IPS-15b (cell line): ENCODE measurements around the gene ROCK2.

Experiments used
- H3K27me3 ChIP-seq: one replicate; pipeline ENCODE4 v1.6.1; 2013; ENCODE audit warnings: low read length; ENCODE audit not compliant: control insufficient read depth, insufficient read depth
- H3K36me3 ChIP-seq: one replicate; pipeline ENCODE4 v1.6.1; 2013; ENCODE audit warnings: low read length; ENCODE audit not compliant: control insufficient read depth, insufficient read depth
- H3K4me1 ChIP-seq: one replicate; pipeline ENCODE4 v1.6.1; 2013; ENCODE audit warnings: mild to moderate bottlenecking, low read length; ENCODE audit not compliant: control insufficient read depth, insufficient read depth
- H3K4me3 ChIP-seq: one replicate; pipeline ENCODE4 v1.5.1; 2013; ENCODE audit warnings: low read depth, low read length
- H3K9ac ChIP-seq: one replicate; pipeline ENCODE4 v1.6.1; 2013; ENCODE audit warnings: low read depth, mild to moderate bottlenecking, low read length
- H3K9me3 ChIP-seq: one replicate; pipeline ENCODE4 v1.6.1; 2013; ENCODE audit warnings: mild to moderate bottlenecking, low read length; ENCODE audit not compliant: control insufficient read depth, insufficient read depth

ROCK2 gene

DNA sequence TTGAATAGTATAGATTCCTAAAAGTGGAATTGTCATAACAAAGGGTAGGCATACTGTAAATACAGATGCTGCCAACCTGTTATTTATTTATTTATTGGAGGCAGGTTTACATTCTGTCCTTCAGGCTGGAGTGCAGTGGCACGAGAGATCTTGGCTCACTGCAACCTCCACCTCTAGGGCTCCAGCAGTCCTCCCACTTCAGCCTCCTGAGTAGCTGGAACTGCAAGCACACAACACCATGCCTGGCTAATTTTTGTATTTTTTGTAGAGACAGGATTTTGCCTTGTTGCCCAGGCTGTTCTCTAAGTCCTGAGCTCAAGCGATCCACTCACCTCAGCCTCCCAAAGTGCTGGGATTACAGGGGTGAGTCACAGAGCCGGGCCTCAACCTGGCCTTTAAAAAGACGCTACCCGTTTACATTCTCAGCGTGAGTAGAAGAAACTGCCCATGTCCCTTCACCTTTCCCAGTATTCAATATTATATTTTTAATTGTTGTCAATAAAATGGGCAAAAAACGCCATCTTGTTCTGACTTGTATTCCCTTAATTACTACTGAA lies 3.0 kb upstream of the ROCK2 start:
- Histone ChIP-seq H3K36me3 (no peaks in the 10 kb centered on the region), H3K4me1 (peaks cover 9% of the 10 kb centered on the region), H3K9me3 (no peaks in the 10 kb centered on the region), H3K9ac (no peak overlapping the region), H3K27me3 (no peaks in the 10 kb centered on the region), H3K4me3 (no peak overlapping the region)

DNA sequence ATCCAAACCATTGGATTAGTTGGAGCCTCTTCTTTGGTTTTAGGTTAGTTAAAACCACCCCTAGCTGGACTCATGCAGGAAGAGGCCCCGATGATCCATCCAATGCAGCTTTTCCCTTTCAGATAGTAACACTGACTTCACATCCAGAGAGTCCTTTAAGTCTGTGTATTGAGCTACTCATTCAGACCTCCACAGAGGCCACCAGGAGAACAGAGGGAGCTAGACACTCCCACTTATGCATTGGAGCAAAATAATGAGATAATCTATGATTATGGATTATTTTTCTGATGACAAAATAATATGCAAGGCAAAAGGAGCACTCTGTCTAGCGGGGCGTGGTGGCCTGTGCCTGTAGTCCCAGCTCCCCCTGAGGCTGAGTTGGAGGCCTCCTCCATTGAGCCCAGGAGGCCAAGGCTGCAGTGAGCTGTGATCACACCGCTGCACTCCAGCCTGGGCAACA lies 1.6 kb upstream of the ROCK2 start:
- Histone ChIP-seq H3K9ac (no peak overlapping the region), H3K4me3 (no peak overlapping the region)

DNA sequence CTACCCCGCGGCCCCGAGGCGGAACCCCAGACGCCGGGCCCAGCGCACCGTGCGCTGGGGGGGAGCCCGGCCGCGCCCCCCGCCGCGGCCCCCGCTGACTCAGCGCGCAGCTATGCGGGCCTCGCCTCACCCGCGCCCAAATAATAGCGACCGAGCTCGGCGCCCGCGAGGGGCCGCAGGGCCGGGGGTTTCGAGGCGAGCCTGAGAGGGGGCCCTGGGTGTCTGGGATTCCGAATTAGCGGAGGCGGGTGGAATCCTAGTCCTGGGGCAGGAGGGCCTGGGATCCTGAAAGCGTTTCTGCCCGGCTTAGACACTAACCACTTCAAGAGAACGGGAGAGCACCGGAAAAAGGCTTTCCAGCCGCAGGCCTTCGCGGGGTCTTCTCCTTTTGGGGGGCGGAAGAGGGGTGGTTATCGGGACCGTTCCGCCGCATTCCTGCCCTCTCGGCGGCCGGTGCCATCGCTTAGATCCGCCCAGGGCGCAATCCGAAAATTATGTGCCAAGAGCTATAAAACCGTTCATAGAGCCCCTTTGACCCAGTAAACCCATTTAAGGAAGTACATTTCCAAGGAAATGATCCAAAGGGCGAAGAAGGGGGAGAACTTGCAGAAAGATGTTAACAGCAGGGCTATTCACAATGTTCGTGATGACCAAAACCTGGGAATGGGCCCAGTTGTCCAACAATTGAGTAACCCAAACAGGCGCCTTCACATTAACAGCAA lies 681 bp upstream of the ROCK2 start:
- Histone ChIP-seq H3K9ac (peak overlapping the region; percentile 68), H3K27me3 (no peaks in the 10 kb centered on the region), H3K36me3 (no peaks in the 10 kb centered on the region), H3K4me3 (peak overlapping the region; percentile 75), H3K9me3 (no peaks in the 10 kb centered on the region), H3K4me1 (peaks cover 10% of the 10 kb centered on the region)

More for the DNA sequence above, 1.6 kb upstream of the ROCK2 start:
- H3K36me3 ChIP-seq, result no peaks in the 10 kb centered on the region
- peaks cover 10% of the 10 kb centered on the region for H3K4me1 ChIP-seq
- H3K9me3 ChIP-seq, result no peaks in the 10 kb centered on the region
- H3K27me3 ChIP-seq, result no peaks in the 10 kb centered on the region

DNA sequence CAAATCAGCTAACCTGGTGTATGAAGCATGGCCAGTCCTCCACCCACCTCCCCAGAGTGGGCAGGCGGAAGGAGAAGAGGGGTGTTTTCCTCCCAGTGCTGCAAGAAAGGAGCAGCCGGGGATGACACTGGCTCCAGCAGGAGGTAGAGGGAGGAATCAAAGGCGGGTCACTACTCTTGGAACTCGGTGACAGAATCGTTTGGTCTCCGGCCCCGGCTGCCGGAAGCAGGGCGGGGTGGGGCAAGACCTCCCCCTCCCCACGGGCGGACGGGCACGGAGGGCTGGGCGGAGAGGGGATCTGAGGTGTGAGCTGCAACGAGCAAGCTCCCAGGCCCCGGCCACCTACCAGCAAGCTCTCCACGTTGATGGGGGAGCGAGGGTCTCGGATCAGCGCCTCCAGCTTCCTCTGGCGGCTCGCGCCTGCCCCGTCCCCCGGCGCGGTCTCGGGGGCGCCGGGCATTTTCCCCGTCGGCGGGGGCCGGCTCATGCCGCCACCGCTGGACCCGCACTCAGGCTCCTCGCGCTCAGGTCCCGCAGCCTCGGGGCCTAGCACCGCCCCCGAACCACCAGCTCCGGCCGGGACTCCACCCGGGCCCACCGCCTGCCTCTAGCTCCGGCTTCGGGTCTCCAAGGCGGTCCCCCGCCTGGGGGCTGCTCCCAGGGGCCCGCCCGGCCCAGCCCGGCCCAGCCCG lies 640 bp downstream of the ROCK2 start:
- peaks cover 10% of the 10 kb centered on the region for H3K4me1 ChIP-seq
- peak overlapping the region; percentile 65 for H3K4me3 ChIP-seq
- no peaks in the 10 kb centered on the region for H3K9me3 ChIP-seq
- H3K27me3 ChIP-seq, result no peaks in the 10 kb centered on the region
- H3K36me3 ChIP-seq, result no peaks in the 10 kb centered on the region
- H3K9ac ChIP-seq, result peak overlapping the region; percentile 40

DNA sequence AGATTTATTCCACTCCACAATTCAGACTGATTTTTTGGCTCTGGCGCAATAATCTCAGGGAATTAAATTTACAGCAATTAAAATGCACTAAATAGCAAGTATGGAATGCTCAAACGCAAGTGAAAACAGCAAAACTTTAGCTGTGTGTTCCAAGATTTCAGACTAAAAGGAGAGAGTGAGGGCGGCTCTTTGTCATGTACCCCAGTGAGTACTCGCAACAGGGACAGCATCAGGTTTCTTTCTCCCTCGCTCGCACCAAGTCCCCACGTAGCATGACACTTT lies 1.1 kb downstream of the ROCK2 start:
- peaks cover 10% of the 10 kb centered on the region for H3K4me1 ChIP-seq
- no peaks in the 10 kb centered on the region for H3K36me3 ChIP-seq
- no peaks in the 10 kb centered on the region for H3K27me3 ChIP-seq
- H3K9me3 ChIP-seq, result no peaks in the 10 kb centered on the region
- peak overlapping the region; percentile 40 for H3K9ac ChIP-seq
- peak overlapping the region; percentile 65 for H3K4me3 ChIP-seq

DNA sequence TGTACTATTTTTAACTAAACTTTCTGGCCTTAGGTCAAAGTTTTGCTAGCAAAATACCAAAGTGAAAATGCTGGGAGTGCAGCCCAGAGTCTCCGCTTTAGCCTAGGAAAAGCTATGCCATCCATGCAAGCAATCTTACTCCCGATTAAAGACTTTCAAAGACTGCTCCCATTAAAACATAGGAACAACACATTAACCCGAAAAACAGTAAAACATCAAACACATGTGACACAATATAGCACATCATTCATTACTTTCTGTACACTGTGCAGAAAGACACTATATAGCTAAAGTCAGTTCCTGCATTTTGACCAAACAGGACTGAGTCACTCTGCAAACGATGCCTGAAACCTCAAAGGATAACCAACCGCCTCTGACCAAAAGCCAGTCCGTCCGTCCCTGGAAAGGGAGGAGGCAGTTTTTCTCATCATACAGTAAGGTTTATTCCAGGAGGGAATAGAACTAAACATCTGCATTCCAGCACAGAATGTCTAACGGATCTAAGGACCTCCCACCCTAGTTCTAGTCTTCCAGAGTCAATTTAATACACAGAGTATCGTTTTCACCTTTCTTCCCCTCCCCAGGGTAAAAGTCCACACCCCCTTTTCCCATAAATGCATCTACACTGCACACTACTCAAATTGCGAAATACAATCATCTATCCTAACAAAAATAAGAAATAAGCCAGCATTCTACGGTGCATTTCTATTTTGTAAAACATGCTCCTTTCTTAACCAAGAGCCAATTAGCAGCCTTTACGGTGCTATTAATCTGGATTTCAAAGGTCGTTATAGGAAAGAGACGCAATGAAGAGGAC lies 1.7 kb downstream of the ROCK2 start:
- H3K27me3 ChIP-seq, result no peaks in the 10 kb centered on the region
- H3K4me3 ChIP-seq, result peak overlapping the region; percentile 65
- H3K36me3 ChIP-seq, result no peaks in the 10 kb centered on the region
- H3K9me3 ChIP-seq, result no peaks in the 10 kb centered on the region
- H3K4me1 ChIP-seq, result peaks cover 8% of the 10 kb centered on the region
- no peak overlapping the region for H3K9ac ChIP-seq

DNA sequence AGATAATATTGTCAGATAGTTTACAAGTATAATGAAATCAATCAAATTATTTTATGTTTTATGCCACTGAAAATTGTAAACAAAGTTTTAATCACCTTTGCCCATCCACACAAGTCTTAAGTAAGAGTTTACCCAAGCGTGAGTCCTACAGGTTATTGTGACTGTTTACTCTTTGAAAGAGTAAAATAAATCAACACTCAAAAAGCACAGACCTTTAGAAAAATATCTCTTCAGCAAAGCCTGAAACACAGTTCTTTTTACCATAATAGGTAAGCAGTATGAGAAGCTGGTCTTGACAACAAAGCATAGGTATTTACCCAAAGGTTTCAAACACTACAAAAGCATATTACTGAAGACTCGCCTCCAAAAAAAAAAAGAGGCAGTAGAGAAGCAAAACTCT lies 3.7 kb downstream of the ROCK2 start:
- no peaks in the 10 kb centered on the region for H3K27me3 ChIP-seq
- H3K9ac ChIP-seq, result no peak overlapping the region
- no peaks in the 10 kb centered on the region for H3K36me3 ChIP-seq
- H3K4me3 ChIP-seq, result no peak overlapping the region
- H3K9me3 ChIP-seq, result no peaks in the 10 kb centered on the region
- H3K4me1 ChIP-seq, result peaks cover 5% of the 10 kb centered on the region

DNA sequence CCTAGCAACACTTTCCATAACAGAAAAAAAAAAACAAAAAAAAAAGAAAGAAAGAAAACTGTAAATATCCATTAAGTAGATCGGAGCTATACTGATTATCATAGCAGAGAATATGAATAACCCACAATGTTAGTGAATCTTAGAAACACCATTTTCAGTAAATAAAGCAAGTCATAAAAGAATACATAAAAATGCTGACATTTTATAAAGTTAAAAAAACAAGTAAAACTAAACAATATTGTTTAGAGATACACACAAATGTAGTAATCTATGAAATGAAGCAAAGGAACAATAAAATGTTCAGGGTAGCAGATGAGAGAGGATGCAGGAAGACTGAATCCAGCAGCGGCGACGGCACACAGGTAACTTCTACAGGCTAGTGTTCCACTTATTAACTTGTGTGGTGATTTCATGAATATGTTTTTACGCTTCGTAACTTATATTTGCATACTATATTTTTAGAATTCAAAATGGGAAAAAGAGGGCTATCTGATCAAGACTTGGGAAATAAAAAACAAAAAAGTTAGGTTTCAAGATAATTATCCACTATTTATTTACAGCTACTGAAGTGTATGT lies 4.8 kb downstream of the ROCK2 start:
- H3K36me3 ChIP-seq, result no peaks in the 10 kb centered on the region
- no peak overlapping the region for H3K4me3 ChIP-seq
- no peaks in the 10 kb centered on the region for H3K9me3 ChIP-seq
- H3K9ac ChIP-seq, result no peak overlapping the region
- peaks cover 3% of the 10 kb centered on the region for H3K4me1 ChIP-seq
- H3K27me3 ChIP-seq, result no peaks in the 10 kb centered on the region

DNA sequence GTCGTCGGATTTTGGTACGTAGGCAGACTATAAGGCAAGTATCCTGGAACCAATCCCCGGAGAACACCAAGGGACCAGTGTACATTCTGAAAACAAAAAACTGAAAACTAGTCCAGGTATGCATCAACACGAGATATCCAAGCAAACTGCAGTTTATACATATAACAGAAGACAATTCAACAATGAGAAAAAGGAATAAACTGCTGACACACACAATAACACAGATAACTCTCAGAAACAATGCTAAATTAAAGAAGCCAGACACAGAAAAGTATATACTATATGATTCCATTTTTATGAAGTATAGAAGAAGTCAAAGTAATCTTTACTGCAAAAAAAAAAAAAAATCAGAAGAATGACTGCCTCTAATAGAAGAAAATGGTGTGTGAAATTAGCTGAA lies 5.9 kb downstream of the ROCK2 start:
- Histone ChIP-seq H3K9ac (no peak overlapping the region), H3K9me3 (no peaks in the 10 kb centered on the region), H3K4me1 (peaks cover 3% of the 10 kb centered on the region), H3K27me3 (no peaks in the 10 kb centered on the region), H3K4me3 (no peak overlapping the region), H3K36me3 (no peaks in the 10 kb centered on the region)

DNA sequence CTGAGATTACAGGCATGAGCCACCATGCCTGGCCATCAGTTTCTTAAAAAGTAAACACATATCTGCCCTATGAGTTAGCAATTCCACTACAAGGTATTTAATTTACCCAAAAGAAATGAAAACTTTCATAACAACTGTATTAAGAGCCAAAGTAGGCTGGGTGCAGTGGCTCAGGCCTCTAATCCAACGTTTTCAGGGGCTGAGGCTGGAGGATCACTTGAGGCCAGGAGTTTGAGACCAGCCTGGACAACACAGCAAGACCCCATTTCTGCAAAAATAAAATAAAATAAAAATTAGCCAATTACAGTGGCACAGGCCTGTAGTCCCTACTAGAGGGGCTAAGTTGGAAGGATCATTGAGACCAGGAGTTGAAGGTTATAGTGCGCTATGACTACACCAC lies 6.5 kb downstream of the ROCK2 start:
- H3K4me3 ChIP-seq, result no peak overlapping the region

DNA sequence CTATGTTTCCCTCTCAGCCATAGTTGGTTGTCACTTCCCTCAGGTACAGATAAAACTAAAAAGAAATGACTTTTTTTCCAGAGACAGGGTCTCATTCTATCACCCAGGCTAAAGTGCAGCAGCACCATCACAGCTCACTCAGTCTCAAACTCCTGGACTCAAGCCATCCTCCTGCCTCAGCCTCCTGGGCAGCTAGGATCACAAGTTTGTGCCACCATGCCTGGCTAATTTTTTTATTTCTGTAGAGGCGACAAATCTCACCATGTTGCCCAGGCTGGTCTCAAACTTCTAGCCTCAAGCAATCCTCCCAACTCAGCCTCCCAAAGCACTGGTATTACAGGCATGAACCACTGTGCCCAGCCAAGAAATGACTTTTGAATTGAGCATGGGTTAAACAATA lies 8.2 kb downstream of the ROCK2 start:
- no peaks in the 10 kb centered on the region for H3K9me3 ChIP-seq
- no peak overlapping the region for H3K9ac ChIP-seq
- H3K4me3 ChIP-seq, result no peak overlapping the region
- H3K36me3 ChIP-seq, result no peaks in the 10 kb centered on the region
- no peaks in the 10 kb centered on the region for H3K4me1 ChIP-seq
- no peaks in the 10 kb centered on the region for H3K27me3 ChIP-seq

More for the DNA sequence above, 6.5 kb downstream of the ROCK2 start:
- Histone ChIP-seq H3K9ac (no peak overlapping the region), H3K4me1 (peaks cover 3% of the 10 kb centered on the region), H3K27me3 (no peaks in the 10 kb centered on the region), H3K36me3 (no peaks in the 10 kb centered on the region), H3K9me3 (no peaks in the 10 kb centered on the region)
